ENCODE measurements around the gene COL27A1. TPM values are rescaled to one million over a fixed set of nuclear protein-coding genes. Genes with fewer than 3 reads are reported as not detected.
"Not testable (repeated sequence)": the region's sequence is repeated elsewhere in the genome, so short reads cannot be mapped to it uniquely, and the experiment has no call there.

The COL27A1 gene
- total RNA-seq, 1 donor: 2.1 TPM

DNA sequence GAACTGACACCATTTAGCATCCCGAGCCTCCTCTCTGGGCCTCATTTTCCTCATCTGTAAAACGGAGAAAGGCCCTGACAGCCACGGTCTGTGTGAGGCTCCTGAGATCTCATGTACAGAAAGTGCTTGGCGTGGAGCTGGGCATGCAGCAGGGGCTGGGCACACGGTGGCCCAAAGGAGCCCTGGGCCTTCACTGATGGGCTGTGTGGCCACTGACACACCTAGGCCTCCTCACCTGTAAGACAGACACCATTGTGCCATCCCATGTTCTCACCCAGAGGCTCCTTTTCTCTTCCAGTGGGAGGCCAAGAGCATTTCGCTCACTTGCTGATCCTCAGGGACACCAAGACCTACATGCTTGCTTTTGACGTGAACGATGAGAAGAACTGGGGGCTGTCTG, 169.2 kb downstream of the COL27A1 start:
- TF ChIP-seq, protein P1, sequence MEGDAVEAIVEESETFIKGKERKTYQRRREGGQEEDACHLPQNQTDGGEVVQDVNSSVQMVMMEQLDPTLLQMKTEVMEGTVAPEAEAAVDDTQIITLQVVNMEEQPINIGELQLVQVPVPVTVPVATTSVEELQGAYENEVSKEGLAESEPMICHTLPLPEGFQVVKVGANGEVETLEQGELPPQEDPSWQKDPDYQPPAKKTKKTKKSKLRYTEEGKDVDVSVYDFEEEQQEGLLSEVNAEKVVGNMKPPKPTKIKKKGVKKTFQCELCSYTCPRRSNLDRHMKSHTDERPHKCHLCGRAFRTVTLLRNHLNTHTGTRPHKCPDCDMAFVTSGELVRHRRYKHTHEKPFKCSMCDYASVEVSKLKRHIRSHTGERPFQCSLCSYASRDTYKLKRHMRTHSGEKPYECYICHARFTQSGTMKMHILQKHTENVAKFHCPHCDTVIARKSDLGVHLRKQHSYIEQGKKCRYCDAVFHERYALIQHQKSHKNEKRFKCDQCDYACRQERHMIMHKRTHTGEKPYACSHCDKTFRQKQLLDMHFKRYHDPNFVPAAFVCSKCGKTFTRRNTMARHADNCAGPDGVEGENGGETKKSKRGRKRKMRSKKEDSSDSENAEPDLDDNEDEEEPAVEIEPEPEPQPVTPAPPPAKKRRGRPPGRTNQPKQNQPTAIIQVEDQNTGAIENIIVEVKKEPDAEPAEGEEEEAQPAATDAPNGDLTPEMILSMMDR (IDR thresholded peaks at IDR 0.05; ENCODE audit: insufficient read depth, low read length): no peak
- DNase-seq (ENCODE audit: low read depth): no peak
- no peak overlapping the region for H3K4me3 ChIP-seq (ENCODE audit: low read depth, low read length)

DNA sequence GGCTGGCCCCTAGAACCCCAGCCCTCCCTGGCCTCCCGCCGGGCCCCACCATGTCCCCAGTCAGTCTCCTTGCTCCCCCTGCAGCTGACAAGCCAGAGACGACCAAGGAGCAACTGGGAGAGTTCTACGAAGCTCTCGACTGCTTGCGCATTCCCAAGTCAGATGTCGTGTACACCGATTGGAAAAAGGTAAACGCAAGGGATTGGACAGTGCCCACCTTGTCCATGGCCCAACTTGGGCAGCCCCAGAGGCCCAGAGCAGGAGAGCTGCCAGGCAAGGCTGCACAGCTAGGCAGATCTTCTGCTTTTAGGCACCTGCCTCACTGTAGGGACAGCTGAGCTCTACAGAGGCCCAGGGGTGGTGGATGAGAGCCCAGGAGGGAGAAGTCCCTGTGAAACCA, 169.6 kb downstream of the COL27A1 start:
- H3K4me3 ChIP-seq (ENCODE audit: low read depth, low read length); DNase-seq (ENCODE audit: low read depth): not testable (repeated sequence)

DNA sequence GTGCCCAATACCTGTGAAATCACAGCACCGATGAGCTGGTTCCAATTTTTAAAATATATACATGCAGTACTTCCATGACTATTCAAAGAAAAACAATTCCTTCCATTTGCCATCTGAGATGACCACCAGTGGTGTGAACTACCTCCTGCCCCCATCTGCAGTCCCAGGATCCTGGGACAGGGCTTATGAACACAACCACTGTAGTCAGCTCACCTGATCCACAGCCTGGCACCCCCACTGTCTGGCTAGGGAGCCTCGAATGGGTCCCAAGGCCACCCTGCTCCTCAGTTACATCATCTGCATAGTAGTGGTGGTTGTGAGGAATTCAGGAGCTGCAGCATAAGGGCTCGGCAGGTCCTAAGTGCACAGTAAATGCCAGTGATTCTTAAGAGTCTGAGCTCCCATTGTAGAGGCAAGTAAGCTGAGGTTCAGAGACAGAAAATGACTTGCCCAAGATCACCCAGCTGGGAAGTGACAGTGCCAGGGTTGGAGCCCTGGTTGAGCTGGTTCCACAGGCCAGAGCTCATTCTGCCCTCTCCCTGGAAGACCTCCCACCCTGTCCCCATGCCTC, 170.4 kb downstream of the COL27A1 start:
- not testable (repeated sequence) for DNase-seq (ENCODE audit: low read depth); H3K4me3 ChIP-seq (ENCODE audit: low read depth, low read length)

DNA sequence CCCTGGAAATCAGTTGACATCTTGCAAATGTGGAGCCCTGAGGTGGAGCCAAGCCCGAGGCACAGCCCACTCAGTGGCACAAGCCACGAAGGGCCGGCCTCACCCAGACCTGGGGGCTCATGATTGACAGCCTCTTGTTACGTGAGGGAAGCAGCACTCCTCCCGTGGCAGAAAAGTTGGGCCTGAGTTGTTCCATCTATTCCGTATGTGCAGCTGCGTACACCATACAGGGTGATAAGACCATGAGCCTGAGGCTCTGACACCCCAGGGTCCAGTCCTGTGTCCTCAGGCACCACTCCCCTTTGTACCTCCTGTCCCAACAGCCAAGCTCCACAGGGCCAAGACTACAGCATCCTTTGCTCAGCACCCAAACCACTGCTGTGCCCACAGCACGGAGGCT, 172.4 kb downstream of the COL27A1 start:
- H3K4me3 ChIP-seq (ENCODE audit: low read depth, low read length): no peak overlapping the region
- TF ChIP-seq, protein P1 (IDR thresholded peaks at IDR 0.05; ENCODE audit: insufficient read depth, low read length): no peak
- DNase-seq (ENCODE audit: low read depth): no peak

DNA sequence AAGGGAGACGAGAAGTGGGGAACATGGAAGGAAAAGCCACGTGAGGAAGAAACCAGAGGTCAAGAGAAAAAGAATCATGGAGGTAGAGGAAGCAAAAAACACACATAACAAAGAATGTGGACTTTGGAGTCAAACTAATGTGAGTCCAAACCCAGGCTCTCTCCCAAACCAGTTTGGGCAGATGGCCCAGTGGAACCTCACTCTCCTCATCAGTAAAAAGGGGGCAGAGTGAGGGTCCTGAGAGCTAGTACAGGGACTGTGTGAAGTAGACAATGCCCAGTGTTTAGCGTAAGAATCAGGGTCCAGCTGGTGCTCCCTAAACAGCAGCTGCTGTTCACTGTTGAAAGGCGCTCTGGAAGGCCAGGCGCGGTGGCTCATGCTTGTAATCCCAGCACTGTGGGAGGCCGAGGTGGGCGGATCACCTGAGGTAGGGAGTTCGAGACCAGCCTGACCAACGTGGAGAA, 173.1 kb downstream of the COL27A1 start:
- H3K4me3 ChIP-seq (ENCODE audit: low read depth, low read length): not testable (repeated sequence)

DNA sequence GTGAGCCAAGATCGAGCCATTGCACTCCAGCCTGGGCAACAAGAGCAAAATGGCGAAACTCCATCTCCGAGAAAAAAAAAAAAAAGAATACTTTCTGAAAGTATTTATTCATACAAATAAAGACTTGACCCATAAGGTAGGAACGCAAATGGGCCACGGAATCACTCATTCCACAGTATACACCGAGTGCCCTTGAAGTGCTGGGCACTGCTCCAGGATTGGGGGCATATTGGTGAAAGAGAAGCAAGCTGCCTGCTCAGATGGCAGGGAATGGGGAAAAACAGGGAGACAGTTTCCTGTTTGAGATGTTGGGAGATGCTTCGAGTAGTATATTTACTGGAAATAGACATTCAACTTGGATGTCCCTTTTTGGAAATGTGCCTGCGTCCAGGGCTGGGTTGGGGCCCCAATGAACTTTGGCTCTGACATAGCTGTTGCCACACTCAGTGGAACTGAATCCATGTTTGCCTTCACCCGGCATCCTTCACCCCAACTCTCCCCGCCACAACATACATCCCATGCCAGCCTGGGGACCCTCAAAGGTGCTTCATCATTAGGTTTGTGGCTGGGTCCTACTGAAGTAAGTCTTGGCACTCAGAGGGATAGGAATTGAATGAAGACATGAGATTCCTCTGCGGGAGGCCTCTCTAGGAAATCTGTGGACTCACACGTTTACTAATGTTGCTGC, 173.7 kb downstream of the COL27A1 start:
- DNase-seq (ENCODE audit: low read depth): not testable (repeated sequence)

More for the DNA sequence above, 173.1 kb downstream of the COL27A1 start:
- DNase-seq (ENCODE audit: low read depth): not testable (repeated sequence)

DNA sequence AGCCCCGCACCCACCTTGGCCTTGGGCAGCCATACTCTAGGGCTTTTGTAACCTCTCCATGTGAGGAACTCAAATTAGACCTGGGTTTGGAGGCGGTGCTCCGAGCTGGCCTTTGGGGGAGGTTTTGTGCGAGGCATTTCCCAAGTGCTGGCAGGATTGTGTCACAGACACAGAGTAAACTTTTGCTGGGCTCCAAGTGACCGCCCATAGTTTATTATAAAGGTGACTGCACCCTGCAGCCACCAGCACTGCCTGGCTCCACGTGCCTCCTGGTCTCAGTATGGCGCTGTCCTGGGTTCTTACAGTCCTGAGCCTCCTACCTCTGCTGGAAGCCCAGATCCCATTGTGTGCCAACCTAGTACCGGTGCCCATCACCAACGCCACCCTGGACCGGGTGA, 174.3 kb downstream of the COL27A1 start, which contains the start of gene ORM2:
Gene ORM2 (plus strand): TSS at position 245 of the 398 bp plus-strand sequence. CDS start 36 bp downstream, at position 281.
- DNase-seq (ENCODE audit: low read depth); H3K4me3 ChIP-seq (ENCODE audit: low read depth, low read length): not testable (repeated sequence)

More for the DNA sequence above, 173.7 kb downstream of the COL27A1 start:
- not testable (repeated sequence) for H3K4me3 ChIP-seq (ENCODE audit: low read depth, low read length)

DNA sequence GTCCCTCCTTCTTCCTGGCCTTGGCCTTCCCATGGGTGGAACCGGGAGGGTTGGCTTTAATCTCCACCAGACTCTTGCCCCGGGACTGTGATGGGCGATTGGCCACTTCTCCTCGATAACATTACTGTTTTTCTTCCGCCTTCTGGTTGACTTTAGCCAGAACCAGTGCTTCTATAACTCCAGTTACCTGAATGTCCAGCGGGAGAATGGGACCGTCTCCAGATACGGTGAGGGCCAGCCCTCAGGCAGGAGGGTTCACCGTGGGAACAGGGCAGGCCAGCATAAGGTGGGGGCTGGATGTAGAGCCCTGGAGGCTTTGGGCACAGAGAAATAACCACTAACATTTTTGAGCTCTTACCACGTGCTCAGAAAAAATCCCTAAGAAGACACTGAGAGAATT, 175.3 kb downstream of the COL27A1 start:
- TF ChIP-seq, protein P1 (IDR thresholded peaks at IDR 0.05; ENCODE audit: insufficient read depth, low read length): no peak
- DNase-seq (ENCODE audit: low read depth): no peak
- H3K4me3 ChIP-seq (ENCODE audit: low read depth, low read length): no peak overlapping the region

DNA sequence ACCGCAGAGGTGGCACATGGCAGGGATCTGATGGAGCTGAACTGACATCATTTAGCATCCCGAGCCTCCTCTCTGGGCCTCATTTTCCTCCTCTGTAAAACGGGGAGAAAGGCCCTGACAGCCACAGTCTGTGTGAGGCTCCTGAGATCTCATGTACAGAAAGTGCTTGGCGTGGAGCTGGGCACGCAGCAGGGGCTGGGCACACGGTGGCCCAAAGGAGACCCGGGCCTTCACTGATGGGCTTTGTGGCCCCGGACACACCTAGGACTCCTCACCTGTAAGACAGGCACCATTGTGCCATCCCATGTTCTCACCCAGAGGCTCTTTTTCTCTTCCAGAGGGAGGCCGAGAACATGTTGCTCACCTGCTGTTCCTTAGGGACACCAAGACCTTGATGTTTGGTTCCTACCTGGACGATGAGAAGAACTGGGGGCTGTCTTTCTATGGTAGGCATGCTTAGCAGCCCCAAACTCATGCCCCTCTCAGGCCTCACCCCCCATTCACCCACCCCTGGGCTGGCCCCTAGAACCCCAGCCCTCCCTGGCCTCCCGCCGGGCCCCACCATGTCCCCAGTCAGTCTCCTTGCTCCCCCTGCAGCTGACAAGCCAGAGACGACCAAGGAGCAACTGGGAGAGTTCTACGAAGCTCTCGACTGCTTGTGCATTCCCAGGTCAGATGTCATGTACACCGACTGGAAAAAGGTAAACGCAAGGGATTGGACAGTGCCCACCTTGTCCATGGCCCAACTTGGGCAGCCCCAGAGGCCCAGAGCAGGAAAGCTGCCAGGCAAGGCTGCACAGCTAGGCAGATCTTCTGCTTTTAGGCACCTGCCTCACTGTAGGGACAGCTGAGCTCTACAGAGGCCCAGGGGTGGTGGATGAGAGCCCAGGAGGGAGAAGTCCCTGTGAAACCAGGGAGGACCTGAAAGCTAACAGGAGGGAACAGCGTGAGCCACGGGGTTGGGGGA, 176.2 kb downstream of the COL27A1 start:
- not testable (repeated sequence) for H3K4me3 ChIP-seq (ENCODE audit: low read depth, low read length); DNase-seq (ENCODE audit: low read depth)

DNA sequence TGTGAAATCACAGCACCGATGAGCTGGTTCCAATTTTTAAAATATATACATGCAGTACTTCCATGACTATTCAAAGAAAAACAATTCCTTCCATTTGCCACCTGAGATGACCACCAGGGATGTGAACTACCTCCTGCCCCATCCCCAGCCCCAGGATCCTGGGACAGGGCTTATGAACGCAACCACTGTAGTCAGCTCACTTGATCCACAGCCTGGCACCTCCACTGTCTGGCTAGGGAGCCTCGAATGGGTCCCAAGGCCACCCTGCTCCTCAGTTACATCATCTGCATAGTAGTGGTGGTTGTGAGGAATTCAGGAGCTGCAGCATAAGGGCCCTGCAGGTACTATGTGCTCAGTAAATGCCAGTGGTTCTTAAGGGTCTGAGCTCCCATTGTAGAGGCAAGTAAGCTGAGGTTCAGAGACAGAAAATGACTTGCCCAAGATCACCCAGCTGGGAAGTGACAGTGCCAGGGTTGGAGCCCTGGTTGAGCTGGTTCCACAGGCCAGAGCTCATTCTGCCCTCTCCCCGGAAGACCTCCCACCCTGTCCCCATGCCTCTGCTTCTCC, 177.2 kb downstream of the COL27A1 start:
- not testable (repeated sequence) for H3K4me3 ChIP-seq (ENCODE audit: low read depth, low read length); DNase-seq (ENCODE audit: low read depth)

DNA sequence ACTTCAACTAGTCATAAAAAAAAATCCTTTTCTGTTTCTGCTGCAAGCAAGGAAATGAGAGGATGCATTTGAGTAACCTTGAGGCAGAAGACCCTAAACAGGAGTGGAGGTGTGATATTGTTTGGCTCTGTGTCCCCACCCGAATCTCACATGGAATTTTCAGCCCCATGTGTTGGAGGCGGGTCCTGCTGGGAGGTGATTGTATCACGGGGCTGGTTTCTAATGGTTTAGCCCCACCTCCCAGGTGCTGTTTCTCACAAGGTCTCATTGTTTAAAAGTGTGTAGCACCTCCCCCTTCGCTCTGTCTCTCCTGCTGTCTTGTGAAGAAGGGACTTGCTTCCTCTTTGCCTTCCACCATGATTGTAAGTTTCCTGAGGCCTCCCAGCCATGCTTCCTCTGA, 178.4 kb downstream of the COL27A1 start:
- DNase-seq (ENCODE audit: low read depth); H3K4me3 ChIP-seq (ENCODE audit: low read depth, low read length): not testable (repeated sequence)

Measured in fibroblast of the aortic adventitia (primary cell).